Suprapubic skin (tissue), 4 donors: ENCODE results near the gene SECISBP2.
"Not testable (repeated sequence)": the region's sequence is repeated elsewhere in the genome, so short reads cannot be mapped to it uniquely, and the experiment has no call there.

Source experiments
- POLR2A ChIP-seq, 2 donors: fragments of 450-650 bp; IDR thresholded peaks; one replicate each; pipeline ENCODE4 v1.6.1; 2017; ENCODE audit warnings: antibody characterized with exemption in 2 of 2, mild to moderate bottlenecking in 2 of 2, moderate library complexity in 2 of 2
- POLR2AphosphoS5 ChIP-seq, 3 donors: sonication (generic); formaldehyde crosslinking; IDR thresholded peaks; one replicate each; pipeline ENCODE4 v1.6.1; 2017; ENCODE audit warnings: antibody characterized with exemption in 3 of 3
- TF ChIP-seq, protein P1 (sequence below), 2 donors: fragments of 200-600 bp in 1 of 2; fragments of 450-650 bp in 1 of 2; sonication (generic) in 1 of 2; IDR thresholded peaks; one replicate each; pipeline ENCODE4 v1.5.1; 2016 to 2019; ENCODE audit warnings: antibody characterized with exemption in 2 of 2, mild to moderate bottlenecking in 1 of 2, moderate library complexity in 1 of 2

DNA sequence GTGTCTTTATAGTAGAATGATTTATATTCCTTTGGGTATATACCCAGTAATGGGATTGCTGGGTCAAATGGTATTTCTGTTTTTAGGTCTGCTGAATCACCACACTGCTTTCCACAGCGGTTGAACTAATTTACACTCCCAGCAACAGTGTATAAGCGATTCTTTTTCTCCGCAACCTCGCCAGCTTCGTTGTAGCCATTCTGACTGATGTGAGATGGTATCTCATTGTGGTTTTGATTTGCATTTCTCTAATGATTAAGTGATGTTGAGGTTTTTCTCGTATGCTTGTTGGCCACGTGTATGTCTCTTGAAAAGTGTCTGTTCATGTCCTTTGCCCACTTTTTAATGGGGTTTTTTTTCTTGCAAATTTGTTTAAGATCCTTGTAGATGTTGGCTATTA is 25.5 kb downstream of the SECISBP2 start:
- TF ChIP-seq, protein P1, sequence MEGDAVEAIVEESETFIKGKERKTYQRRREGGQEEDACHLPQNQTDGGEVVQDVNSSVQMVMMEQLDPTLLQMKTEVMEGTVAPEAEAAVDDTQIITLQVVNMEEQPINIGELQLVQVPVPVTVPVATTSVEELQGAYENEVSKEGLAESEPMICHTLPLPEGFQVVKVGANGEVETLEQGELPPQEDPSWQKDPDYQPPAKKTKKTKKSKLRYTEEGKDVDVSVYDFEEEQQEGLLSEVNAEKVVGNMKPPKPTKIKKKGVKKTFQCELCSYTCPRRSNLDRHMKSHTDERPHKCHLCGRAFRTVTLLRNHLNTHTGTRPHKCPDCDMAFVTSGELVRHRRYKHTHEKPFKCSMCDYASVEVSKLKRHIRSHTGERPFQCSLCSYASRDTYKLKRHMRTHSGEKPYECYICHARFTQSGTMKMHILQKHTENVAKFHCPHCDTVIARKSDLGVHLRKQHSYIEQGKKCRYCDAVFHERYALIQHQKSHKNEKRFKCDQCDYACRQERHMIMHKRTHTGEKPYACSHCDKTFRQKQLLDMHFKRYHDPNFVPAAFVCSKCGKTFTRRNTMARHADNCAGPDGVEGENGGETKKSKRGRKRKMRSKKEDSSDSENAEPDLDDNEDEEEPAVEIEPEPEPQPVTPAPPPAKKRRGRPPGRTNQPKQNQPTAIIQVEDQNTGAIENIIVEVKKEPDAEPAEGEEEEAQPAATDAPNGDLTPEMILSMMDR (IDR thresholded peaks at IDR 0.05): not testable (repeated sequence)
- TF ChIP-seq POLR2A, POLR2AphosphoS5 (IDR thresholded peaks at IDR 0.05): not testable (repeated sequence)
